ENCODE measurements around the gene SPRR4. TPM values are rescaled to one million over a fixed set of nuclear protein-coding genes. Genes with fewer than 3 reads are reported as not detected.

Gene SPRR4
- total and polyA plus RNA-seq, 2 experiments from 2014 or later = not detected

- TF ChIP-seq, protein P1, sequence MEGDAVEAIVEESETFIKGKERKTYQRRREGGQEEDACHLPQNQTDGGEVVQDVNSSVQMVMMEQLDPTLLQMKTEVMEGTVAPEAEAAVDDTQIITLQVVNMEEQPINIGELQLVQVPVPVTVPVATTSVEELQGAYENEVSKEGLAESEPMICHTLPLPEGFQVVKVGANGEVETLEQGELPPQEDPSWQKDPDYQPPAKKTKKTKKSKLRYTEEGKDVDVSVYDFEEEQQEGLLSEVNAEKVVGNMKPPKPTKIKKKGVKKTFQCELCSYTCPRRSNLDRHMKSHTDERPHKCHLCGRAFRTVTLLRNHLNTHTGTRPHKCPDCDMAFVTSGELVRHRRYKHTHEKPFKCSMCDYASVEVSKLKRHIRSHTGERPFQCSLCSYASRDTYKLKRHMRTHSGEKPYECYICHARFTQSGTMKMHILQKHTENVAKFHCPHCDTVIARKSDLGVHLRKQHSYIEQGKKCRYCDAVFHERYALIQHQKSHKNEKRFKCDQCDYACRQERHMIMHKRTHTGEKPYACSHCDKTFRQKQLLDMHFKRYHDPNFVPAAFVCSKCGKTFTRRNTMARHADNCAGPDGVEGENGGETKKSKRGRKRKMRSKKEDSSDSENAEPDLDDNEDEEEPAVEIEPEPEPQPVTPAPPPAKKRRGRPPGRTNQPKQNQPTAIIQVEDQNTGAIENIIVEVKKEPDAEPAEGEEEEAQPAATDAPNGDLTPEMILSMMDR (IDR thresholded peaks at IDR 0.05; ENCODE audit: poor library complexity) = no peak
- TF ChIP-seq EZH2 (IDR thresholded peaks at IDR 0.05; ENCODE audit: borderline replicate concordance) (no peak), EZH2phosphoT487 (IDR thresholded peaks at IDR 0.05; ENCODE audit: low read depth, severe bottlenecking, unreplicated experiment) (no peak)
- no peaks in the 10 kb centered on the region for H3K4me1 ChIP-seq (ENCODE audit: insufficient read depth)
- no peaks in the 10 kb centered on the region for H3K79me2 ChIP-seq
- H4K20me1 ChIP-seq (ENCODE audit: insufficient read depth, poor library complexity, severe bottlenecking) = no peaks in the 10 kb centered on the region
- H3K9me2 ChIP-seq (replicated peaks; ENCODE audit: insufficient read depth) = no peaks in the 10 kb centered on the region
- H3K27ac ChIP-seq = no peak overlapping the region
- no peaks in the 10 kb centered on the region for H3K27me3 ChIP-seq
- no peaks in the 10 kb centered on the region for H3K36me3 ChIP-seq (replicated peaks; ENCODE audit: insufficient read depth, low read depth)
- H3K4me3 ChIP-seq = no peak overlapping the region
- no peak for DNase-seq (ENCODE audit: low spot score)
- no peaks in the 10 kb centered on the region for H3K9me3 ChIP-seq (ENCODE audit: low read depth)
- no peak overlapping the region for H2AFZ ChIP-seq
- H3K4me2 ChIP-seq = no peak overlapping the region
- 69% methylated on average over 2 of the region's 2 CpGs for WGBS (ENCODE audit: low lambda C conversion rate, missing lambda C conversion rate)
Measured at GRCh38 chr1:152962876-152963415, 7.5 kb upstream of the SPRR4 start.

DNA sequence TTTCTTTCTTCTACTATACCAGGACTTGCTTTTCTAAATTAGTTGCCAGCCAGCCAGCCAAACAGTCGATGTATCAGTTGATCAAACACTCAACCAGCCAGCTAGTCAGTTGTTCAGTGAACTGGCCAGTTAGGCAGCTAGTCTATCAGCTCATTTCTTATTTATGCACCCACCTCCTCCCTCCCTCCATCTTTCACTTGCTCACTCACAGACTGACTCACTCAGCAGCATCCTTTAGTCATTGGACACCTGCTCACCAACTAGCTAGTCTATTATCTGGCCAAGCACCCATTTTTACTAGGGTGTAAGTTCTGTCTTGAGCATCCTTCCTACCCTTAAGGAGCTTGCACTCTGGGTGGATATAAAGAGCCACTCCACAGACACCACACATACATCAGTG, 5.9 kb upstream of the SPRR4 start:
- no peak overlapping the region for H2AFZ ChIP-seq
- TF ChIP-seq EZH2phosphoT487 (IDR thresholded peaks at IDR 0.05; ENCODE audit: low read depth, severe bottlenecking, unreplicated experiment) = no peak
- TF ChIP-seq, protein P1 (IDR thresholded peaks at IDR 0.05; ENCODE audit: poor library complexity) = no peak
- TF ChIP-seq EZH2 (IDR thresholded peaks at IDR 0.05; ENCODE audit: borderline replicate concordance) = no peak
- no peaks in the 10 kb centered on the region for H3K79me2 ChIP-seq
- no peak overlapping the region for H3K4me2 ChIP-seq
- no peak overlapping the region for H3K27ac ChIP-seq
- no peaks in the 10 kb centered on the region for H4K20me1 ChIP-seq (ENCODE audit: insufficient read depth, poor library complexity, severe bottlenecking)
- no peaks in the 10 kb centered on the region for H3K4me1 ChIP-seq (ENCODE audit: insufficient read depth)
- H3K9me3 ChIP-seq (ENCODE audit: low read depth) = no peaks in the 10 kb centered on the region
- H3K9me2 ChIP-seq (replicated peaks; ENCODE audit: insufficient read depth) = no peaks in the 10 kb centered on the region
- H3K36me3 ChIP-seq (replicated peaks; ENCODE audit: insufficient read depth, low read depth) = no peaks in the 10 kb centered on the region
- no peak overlapping the region for H3K4me3 ChIP-seq
- DNase-seq (ENCODE audit: low spot score) = no peak
- no peaks in the 10 kb centered on the region for H3K27me3 ChIP-seq
- WGBS (ENCODE audit: low lambda C conversion rate, missing lambda C conversion rate) = 52% methylated on average over 1 of the region's 1 CpG

DNA sequence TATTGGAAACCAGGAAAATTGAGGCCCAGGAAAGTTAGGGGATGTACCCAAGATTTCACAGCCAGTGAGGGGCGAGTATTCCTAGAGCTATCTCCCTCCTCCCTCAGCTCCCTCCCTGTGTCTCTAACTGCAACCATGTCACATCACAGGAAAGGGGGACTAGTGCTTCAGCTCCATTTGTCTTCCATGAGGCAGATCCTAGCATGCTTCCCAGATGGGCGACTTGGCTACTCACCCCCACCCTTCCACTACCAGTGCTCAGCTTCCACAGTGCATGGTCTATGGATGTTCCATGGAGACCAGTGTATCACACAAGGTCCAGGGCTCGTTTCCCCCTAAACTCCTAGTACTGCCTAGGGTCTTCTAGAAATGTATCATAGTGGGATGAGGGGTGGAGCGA, 4.6 kb upstream of the SPRR4 start:
- Histone ChIP-seq H3K9me2 (replicated peaks; ENCODE audit: insufficient read depth) (no peaks in the 10 kb centered on the region), H3K27ac (no peak overlapping the region), H3K79me2 (no peaks in the 10 kb centered on the region), H3K4me1 (ENCODE audit: insufficient read depth) (no peaks in the 10 kb centered on the region), H2AFZ (no peak overlapping the region), H3K4me3 (no peak overlapping the region), H3K36me3 (replicated peaks; ENCODE audit: insufficient read depth, low read depth) (no peaks in the 10 kb centered on the region), H3K9me3 (ENCODE audit: low read depth) (no peaks in the 10 kb centered on the region), H3K27me3 (no peaks in the 10 kb centered on the region), H3K4me2 (no peak overlapping the region), H4K20me1 (ENCODE audit: insufficient read depth, poor library complexity, severe bottlenecking) (no peaks in the 10 kb centered on the region)
- WGBS (ENCODE audit: low lambda C conversion rate, missing lambda C conversion rate) = 50% methylated on average over 4 of the region's 4 CpGs
- no peak for TF ChIP-seq EZH2phosphoT487 (IDR thresholded peaks at IDR 0.05; ENCODE audit: low read depth, severe bottlenecking, unreplicated experiment)
- TF ChIP-seq EZH2 (IDR thresholded peaks at IDR 0.05; ENCODE audit: borderline replicate concordance) = no peak
- TF ChIP-seq, protein P1 (IDR thresholded peaks at IDR 0.05; ENCODE audit: poor library complexity) = no peak
- DNase-seq (ENCODE audit: low spot score) = no peak

All from hepatocyte (in vitro differentiated cells).